Panc1 (cell line): Measurements from ENCODE around the gene KRTAP10-11.

Experiments
- CTCF ChIP-seq: fragments of 450-650 bp; IDR thresholded peaks from 2 replicates; pipeline ENCODE4 v1.5.1; 2017; ENCODE audit warnings: mild to moderate bottlenecking
- POLR2AphosphoS5 ChIP-seq: IDR thresholded peaks from 2 replicates; pipeline ENCODE4 v1.6.1; 2012; ENCODE audit warnings: mild to moderate bottlenecking, low read depth, low read length, moderate library complexity
- REST ChIP-seq, 2 experiments: IDR thresholded peaks; 2 replicates each; pipeline ENCODE4 v1.6.1; 2011 to 2012; ENCODE audit warnings: low read depth in 2 of 2, control low read depth in 1 of 2, low read length in 1 of 2, mild to moderate bottlenecking in 1 of 2, moderate library complexity in 1 of 2; ENCODE audit not compliant: insufficient read depth in 1 of 2
- SIN3A ChIP-seq: IDR thresholded peaks from 2 replicates; pipeline ENCODE4 v1.6.1; 2012; ENCODE audit warnings: low read depth, mild to moderate bottlenecking, low read length, moderate library complexity, borderline replicate concordance; ENCODE audit not compliant: insufficient read depth
- TCF7L2 ChIP-seq: IDR thresholded peaks from 2 replicates; pipeline ENCODE4 v1.6.1; 2011; ENCODE audit warnings: mild to moderate bottlenecking, low read depth, low read length, inconsistent platforms

- no peak for TF ChIP-seq CTCF
- no peak for TF ChIP-seq REST (IDR thresholded peaks at IDR 0.05; ENCODE audit: insufficient read depth in 1 of 2, low read depth in 2 of 2, low read length in 1 of 2)
- TF ChIP-seq POLR2AphosphoS5, result no peak
- TF ChIP-seq SIN3A, result no peak
- no peak for TF ChIP-seq TCF7L2
Observed at GRCh38 chr21:44616591-44616926, 29.7 kb upstream of the KRTAP10-11 start.
